Body of pancreas (tissue), 4 donors: ENCODE data around the gene DDT. TPM values are rescaled to one million over a fixed set of nuclear protein-coding genes. Genes with fewer than 3 reads are reported as not detected.

Experiments used
- ATAC-seq: fragments of 150-250 bp; one replicate; pipeline ENCODE4 v1.9.1; 2016
- DNase-seq, 4 donors: peaks; one replicate each; pipeline ENCODE4 v3.0.0-alpha.2; 2019
- H3K27ac ChIP-seq, 4 donors: fragments of 200-600 bp; sonication (generic); 1 replicate in 3 of 4; 2 replicates in 1 of 4; pipeline versions ENCODE4 v1.5.1 to v1.6.1; 2016 to 2019; ENCODE audit warnings: mild to moderate bottlenecking in 1 of 4, mixed read lengths in 1 of 4, moderate library complexity in 1 of 4
- H3K27me3 ChIP-seq, 2 donors: fragments of 200-600 bp; sonication (generic); one replicate each; pipeline ENCODE4 v1.6.0; 2016; ENCODE audit warnings: mild to moderate bottlenecking in 1 of 2
- H3K36me3 ChIP-seq, 2 donors: fragments of 200-600 bp; sonication (generic); replicated peaks in 1 of 2; 2 replicates each; pipeline ENCODE4 v1.5.1; 2016; ENCODE audit warnings: low read depth in 2 of 2; ENCODE audit not compliant: insufficient read depth in 1 of 2
- H3K4me1 ChIP-seq: fragments of 200-600 bp; sonication (generic); one replicate; pipeline ENCODE4 v1.6.0; 2016
- H3K4me3 ChIP-seq, 2 donors: fragments of 200-600 bp; sonication (generic); 1 replicate in 1 of 2; 2 replicates in 1 of 2; pipeline ENCODE4 v1.5.1; 2016 to 2019
- H3K9me3 ChIP-seq, 3 donors: fragments of 200-600 bp; sonication (generic); 1 replicate in 2 of 3; 2 replicates in 1 of 3; pipeline ENCODE4 v1.5.1; 2016
- POLR2A ChIP-seq, 3 donors: fragments of 450-650 bp; IDR thresholded peaks; one replicate each; pipeline ENCODE4 v1.6.1; 2016; ENCODE audit warnings: antibody characterized with exemption in 3 of 3, mild to moderate bottlenecking in 2 of 3
- WGBS, 2 donors: methylation state at CpG; one replicate each; pipeline ENCODE4 v1.1.5; 2017; 5-methylcytosine and 5-hydroxymethylcytosine counted together
- intact Hi-C: fragments of 100-400 bp; cut with DNase I; formaldehyde crosslinking; loops from one replicate; pipeline ENCODE4 v1.15.1; 2023
- total RNA-seq, 2 donors: library from RNA; depleted of rRNA; stranded (reverse); fragments of >200 nt; gene quantifications; one replicate each; pipeline ENCODE4 v1.1.0, GENCODE V29; 2016
- TF ChIP-seq, protein P1 (sequence below), 7 experiments: fragments of 450-650 bp in 4 of 7; fragments of 200-600 bp in 3 of 7; sonication (generic) in 3 of 7; IDR thresholded peaks; one replicate each; pipeline ENCODE4 v1.5.1; 2016 to 2019; ENCODE audit warnings: antibody characterized with exemption in 7 of 7

DDT gene
- total RNA-seq, 2 donors from 2014 or later = 70.3 to 78.4 TPM

DNA sequence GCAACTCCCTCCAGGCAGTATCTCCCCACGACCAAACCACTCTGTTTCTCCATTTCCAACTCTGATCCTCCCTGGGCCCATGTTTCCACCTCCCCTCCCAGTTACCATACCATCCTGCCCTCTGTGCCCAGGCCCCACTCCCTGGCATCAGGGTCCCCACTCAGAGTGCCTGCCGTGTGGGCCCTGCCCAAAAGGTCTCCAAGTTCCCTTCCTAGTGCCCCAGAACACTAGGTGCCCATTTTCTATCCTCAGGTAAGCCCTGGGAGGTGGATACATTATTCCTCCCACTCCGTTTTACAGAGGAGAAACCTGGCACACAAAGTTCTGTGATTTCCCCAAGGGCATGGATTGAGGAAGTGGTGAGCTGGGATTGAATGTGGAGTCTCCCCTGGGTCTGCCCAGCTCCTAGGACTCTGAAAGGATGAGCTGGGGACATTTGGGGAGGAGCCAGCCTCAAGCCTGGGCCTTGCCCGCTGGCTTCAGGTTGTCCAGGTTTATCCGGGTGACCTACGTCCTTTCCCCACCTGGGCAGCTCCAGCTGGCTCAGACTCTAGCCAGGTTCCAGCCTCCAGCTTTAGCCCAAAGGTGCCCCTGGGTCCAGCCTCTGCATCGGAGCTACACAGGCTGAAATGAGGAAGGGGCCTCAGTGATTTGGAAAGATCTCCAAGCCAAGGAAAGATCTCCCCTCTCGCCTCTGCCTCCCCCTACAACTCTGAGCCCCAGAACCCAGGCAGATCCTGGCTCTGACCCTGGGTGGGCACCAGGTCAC is 33.2 kb upstream of the DDT start:
- intact Hi-C loops = no loop called here
- H3K27me3 ChIP-seq = no peaks in the 10 kb centered on the region
- no peak overlapping the region for H3K27ac ChIP-seq
- H3K36me3 ChIP-seq = no peaks in the 10 kb centered on the region
- DNase-seq = no peak
- no peaks in the 10 kb centered on the region for H3K9me3 ChIP-seq
- H3K4me3 ChIP-seq = no peak overlapping the region
- TF ChIP-seq, protein P1, sequence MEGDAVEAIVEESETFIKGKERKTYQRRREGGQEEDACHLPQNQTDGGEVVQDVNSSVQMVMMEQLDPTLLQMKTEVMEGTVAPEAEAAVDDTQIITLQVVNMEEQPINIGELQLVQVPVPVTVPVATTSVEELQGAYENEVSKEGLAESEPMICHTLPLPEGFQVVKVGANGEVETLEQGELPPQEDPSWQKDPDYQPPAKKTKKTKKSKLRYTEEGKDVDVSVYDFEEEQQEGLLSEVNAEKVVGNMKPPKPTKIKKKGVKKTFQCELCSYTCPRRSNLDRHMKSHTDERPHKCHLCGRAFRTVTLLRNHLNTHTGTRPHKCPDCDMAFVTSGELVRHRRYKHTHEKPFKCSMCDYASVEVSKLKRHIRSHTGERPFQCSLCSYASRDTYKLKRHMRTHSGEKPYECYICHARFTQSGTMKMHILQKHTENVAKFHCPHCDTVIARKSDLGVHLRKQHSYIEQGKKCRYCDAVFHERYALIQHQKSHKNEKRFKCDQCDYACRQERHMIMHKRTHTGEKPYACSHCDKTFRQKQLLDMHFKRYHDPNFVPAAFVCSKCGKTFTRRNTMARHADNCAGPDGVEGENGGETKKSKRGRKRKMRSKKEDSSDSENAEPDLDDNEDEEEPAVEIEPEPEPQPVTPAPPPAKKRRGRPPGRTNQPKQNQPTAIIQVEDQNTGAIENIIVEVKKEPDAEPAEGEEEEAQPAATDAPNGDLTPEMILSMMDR (IDR thresholded peaks at IDR 0.05) = no peak
- no peak for ATAC-seq
- peaks cover 3% of the 10 kb centered on the region for H3K4me1 ChIP-seq
- WGBS, 2 donors = 69 to 79% methylated on average over 3 to 8 of the region's 8 CpGs

DNA sequence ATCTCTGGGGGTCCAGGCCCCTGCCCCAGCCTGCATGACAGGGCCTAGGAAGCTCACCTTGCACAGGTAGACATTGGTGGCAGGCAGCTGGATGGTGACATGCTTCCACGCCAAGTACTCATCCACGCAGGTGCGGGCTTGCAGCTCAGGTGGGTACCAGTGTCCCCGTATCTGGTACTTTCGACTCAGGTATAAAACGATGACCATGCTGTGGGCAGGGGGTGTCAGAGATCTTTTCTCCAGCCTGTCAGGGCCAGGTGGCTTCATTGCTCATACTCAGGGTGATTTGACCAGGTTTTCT is 32.6 kb upstream of the DDT start:
- no peak overlapping the region for H3K4me3 ChIP-seq
- intact Hi-C loops = no loop called here
- H3K4me1 ChIP-seq = no peaks in the 10 kb centered on the region
- ATAC-seq (no peak), DNase-seq (no peak)
- no peaks in the 10 kb centered on the region for H3K9me3 ChIP-seq
- H3K27me3 ChIP-seq = no peaks in the 10 kb centered on the region
- TF ChIP-seq, protein P1 (IDR thresholded peaks at IDR 0.05) = no peak
- no peak for TF ChIP-seq POLR2A (IDR thresholded peaks at IDR 0.05)
- H3K36me3 ChIP-seq = no peaks in the 10 kb centered on the region
- WGBS, 2 donors = 55 to 86% methylated on average over 2 to 6 of the region's 6 CpGs
- no peak overlapping the region for H3K27ac ChIP-seq

DNA sequence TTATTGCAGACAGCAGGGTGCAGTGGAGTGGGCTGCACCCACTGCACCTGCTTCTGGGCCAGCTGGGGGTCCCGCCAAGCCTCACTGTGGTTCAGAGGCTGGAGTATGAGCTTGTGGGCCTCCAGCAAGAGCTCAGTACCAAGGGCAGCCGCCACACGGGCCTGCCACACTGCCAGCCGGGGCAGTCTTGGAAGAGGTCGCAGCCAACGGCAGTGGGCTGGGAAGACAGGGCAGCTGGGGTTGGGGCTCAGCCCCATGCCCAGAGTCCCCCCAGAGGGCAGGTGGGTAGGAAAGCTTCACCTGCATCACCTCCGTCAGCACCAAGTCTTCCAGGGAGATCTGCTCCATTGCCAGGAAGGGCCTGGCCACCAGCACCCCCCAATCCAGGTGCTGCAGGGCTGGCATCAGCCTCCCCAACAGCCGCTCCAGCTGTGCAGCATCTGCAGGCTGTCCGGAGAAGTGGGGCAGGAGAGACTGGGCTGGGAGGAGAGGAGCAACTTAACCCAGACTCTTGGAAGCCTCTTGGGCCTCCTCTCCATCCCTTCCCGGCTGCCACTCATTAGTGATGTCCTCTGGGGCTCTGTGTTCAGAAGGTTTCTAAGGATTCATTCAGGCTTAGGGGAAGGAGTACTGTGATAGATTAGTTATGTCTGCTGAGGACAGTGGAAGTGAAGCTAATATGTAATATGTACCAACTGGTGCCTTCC is 32.1 kb upstream of the DDT start:
- Histone ChIP-seq H3K36me3 (no peaks in the 10 kb centered on the region), H3K4me3 (no peak overlapping the region), H3K9me3 (no peaks in the 10 kb centered on the region), H3K27ac (no peak overlapping the region), H3K27me3 (no peaks in the 10 kb centered on the region), H3K4me1 (no peaks in the 10 kb centered on the region)
- no peak for ATAC-seq
- WGBS, 2 donors = 78% methylated on average over 5 to 10 of the region's 10 CpGs
- TF ChIP-seq, protein P1 (IDR thresholded peaks at IDR 0.05) = no peak
- no peak for TF ChIP-seq POLR2A (IDR thresholded peaks at IDR 0.05)
- DNase-seq = no peak
- intact Hi-C loops = no loop called here

DNA sequence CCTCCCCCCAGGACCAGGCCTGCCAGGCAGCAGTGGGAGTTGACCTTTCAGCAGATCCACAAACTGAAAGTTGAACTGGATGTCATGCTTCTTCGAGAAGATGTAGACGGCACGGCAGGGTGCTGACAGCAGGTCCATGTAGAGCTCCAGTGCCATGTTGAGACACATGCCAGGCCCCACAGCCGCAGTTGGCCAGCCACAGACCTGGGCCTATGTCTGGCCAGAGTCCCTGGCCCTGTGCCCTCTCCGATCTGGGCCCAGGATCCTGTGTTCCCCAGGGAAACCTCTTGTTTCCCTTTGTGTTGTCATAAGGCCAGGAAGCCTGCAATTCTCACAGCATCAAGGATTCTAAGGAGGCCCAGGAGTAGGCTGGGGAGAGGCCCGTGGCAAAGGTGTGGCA is 31.0 kb upstream of the DDT start, which contains the start of gene GSTT4:
Gene GSTT4 (minus strand): TSS at position 253 of the 400 bp plus-strand sequence. CDS start 97 bp downstream, at position 156.
- Histone ChIP-seq H3K27ac (no peak within 1 kb of the TSS), H3K27me3 (no peaks in the 10 kb centered on the region), H3K4me3 (no peak within 1 kb of the TSS), H3K9me3 (no peaks in the 10 kb centered on the region), H3K4me1 (no peaks in the 10 kb centered on the region), H3K36me3 (no peaks in the 10 kb centered on the region)
- intact Hi-C loops = no loop called here
- DNase-seq (peak in 2 of 4 donors; percentile 40 to 47), ATAC-seq (peak; percentile 15)
- WGBS, 2 donors = 55 to 64% methylated on average over 6 of the region's 6 CpGs
- TF ChIP-seq, protein P1 (IDR thresholded peaks at IDR 0.05) = no peak
- TF ChIP-seq POLR2A (IDR thresholded peaks at IDR 0.05) = no peak
